UCSD-AML1 (cell line): Measurements from ENCODE around the gene UGT2B17.

Experiments
- DNase-seq: peaks from one replicate; lab custom pipeline; 2025; ENCODE audit not compliant: unreplicated experiment; lab: John Stamatoyannopoulos, UW

Gene UGT2B17

GRCh38 chr4:68490826-68491457, 85.2 kb downstream of the UGT2B17 start:
- DNase-seq, result no peak

- no peak for DNase-seq
Observed at GRCh38 chr4:68489338-68489737, 86.8 kb downstream of the UGT2B17 start.
